Loucy (cell line): Measurements from ENCODE around the gene ITPKB.

Source experiments
- H2AFZ ChIP-seq: fragments of 200-600 bp; sonication (generic); 2 replicates; pipeline ENCODE4 v1.6.0; 2016; ENCODE audit warnings: antibody characterized with exemption, mild to moderate bottlenecking, low read length, moderate library complexity
- H3F3A ChIP-seq: fragments of 200-600 bp; 2 replicates; pipeline ENCODE4 v1.6.0; 2016; ENCODE audit warnings: antibody characterized with exemption, low read depth, mild to moderate bottlenecking
- H3K27me3 ChIP-seq: fragments of 200-600 bp; sonication (generic); 2 replicates; pipeline ENCODE4 v1.6.1; 2014; ENCODE audit warnings: low read length, mild to moderate bottlenecking; ENCODE audit not compliant: insufficient read depth, poor library complexity, severe bottlenecking
- H3K36me3 ChIP-seq: fragments of 200-600 bp; sonication (generic); 2 replicates; pipeline ENCODE4 v1.6.1; 2016; ENCODE audit warnings: low read length; ENCODE audit not compliant: insufficient read depth
- H3K4me1 ChIP-seq: fragments of 200-600 bp; sonication (generic); 2 replicates; pipeline ENCODE4 v1.5.1; 2014; ENCODE audit warnings: low read length, mild to moderate bottlenecking; ENCODE audit not compliant: insufficient read depth, poor library complexity, severe bottlenecking
- H3K4me2 ChIP-seq: fragments of 200-600 bp; sonication (generic); 2 replicates; pipeline ENCODE4 v1.6.0; 2014; ENCODE audit warnings: antibody characterized with exemption, low read length, low read depth, mild to moderate bottlenecking; ENCODE audit not compliant: poor library complexity, severe bottlenecking
- H3K4me3 ChIP-seq: fragments of 200-600 bp; sonication (generic); 2 replicates; pipeline ENCODE4 v1.5.1; 2014; ENCODE audit warnings: low read length, mild to moderate bottlenecking, mixed read lengths; ENCODE audit not compliant: poor library complexity, severe bottlenecking
- H3K79me2 ChIP-seq: fragments of 200-600 bp; sonication (generic); 2 replicates; pipeline ENCODE4 v1.6.1; 2014; ENCODE audit warnings: low read length; ENCODE audit not compliant: insufficient read depth
- H3K9ac ChIP-seq: fragments of 200-600 bp; sonication (generic); 2 replicates; pipeline ENCODE4 v1.6.0; 2014; ENCODE audit warnings: mild to moderate bottlenecking, low read depth, low read length, moderate library complexity; ENCODE audit not compliant: poor library complexity, severe bottlenecking
- H3K9me2 ChIP-seq: fragments of 200-600 bp; sonication (generic); replicated peaks from 2 replicates; pipeline ENCODE4 v1.6.1; 2016; ENCODE audit warnings: low read depth, low read length, mixed read lengths
- H3K9me3 ChIP-seq: fragments of 200-600 bp; sonication (generic); 2 replicates; pipeline ENCODE4 v1.6.1; 2014; ENCODE audit warnings: mild to moderate bottlenecking, antibody characterized with exemption, low read length, low read depth; ENCODE audit not compliant: insufficient read depth
- H4K20me1 ChIP-seq: fragments of 200-600 bp; sonication (generic); 2 replicates; pipeline ENCODE4 v1.6.0; 2014; ENCODE audit warnings: antibody characterized with exemption, low read length, mild to moderate bottlenecking; ENCODE audit not compliant: insufficient read depth, poor library complexity, severe bottlenecking
- EZH2phosphoT487 ChIP-seq: fragments of 200-600 bp; IDR thresholded peaks from 2 replicates; pipeline ENCODE4 v1.6.1; 2018; ENCODE audit warnings: antibody characterized with exemption, mild to moderate bottlenecking, moderate library complexity, borderline replicate concordance
- TF ChIP-seq, protein P1 (sequence below): fragments of 200-600 bp; sonication (generic); conservative IDR thresholded peaks from 2 replicates; pipeline ENCODE4 v1.5.1; 2014; ENCODE audit warnings: mild to moderate bottlenecking, antibody characterized with exemption, low read length

ITPKB gene

DNA sequence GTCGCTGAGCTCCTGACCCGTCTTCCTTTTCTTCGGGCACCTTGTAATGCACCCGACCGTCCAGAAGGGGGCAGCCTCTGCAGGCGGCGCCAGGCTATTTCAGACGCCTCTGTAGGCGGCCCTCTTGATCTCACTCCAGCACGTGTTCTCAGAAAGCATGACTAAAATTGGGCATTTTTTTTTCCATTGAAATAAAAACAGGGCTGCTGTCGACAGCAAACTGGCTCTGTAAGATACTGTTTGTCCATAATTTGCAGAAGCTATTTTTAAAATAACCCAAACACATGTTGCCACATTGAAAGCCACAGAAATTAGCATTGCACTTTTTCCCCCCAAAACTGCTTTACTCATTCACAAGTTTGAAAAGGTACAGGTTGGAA is 112.5 kb downstream of the ITPKB start:
- no peaks in the 10 kb centered on the region for H3K9me2 ChIP-seq
- no peaks in the 10 kb centered on the region; the same call in 1 of the 2 replicates for H3K36me3 ChIP-seq
- H4K20me1 ChIP-seq, result no peaks in the 10 kb centered on the region
- H3K4me3 ChIP-seq, result no peak overlapping the region
- H3K9ac ChIP-seq, result no peak overlapping the region
- H3K4me2 ChIP-seq, result peak overlapping the region; percentile 13
- no peaks in the 10 kb centered on the region for H3K27me3 ChIP-seq
- H2AFZ ChIP-seq, result peak overlapping the region; percentile 73; the same call in 1 of the 2 replicates
- TF ChIP-seq, protein P1, sequence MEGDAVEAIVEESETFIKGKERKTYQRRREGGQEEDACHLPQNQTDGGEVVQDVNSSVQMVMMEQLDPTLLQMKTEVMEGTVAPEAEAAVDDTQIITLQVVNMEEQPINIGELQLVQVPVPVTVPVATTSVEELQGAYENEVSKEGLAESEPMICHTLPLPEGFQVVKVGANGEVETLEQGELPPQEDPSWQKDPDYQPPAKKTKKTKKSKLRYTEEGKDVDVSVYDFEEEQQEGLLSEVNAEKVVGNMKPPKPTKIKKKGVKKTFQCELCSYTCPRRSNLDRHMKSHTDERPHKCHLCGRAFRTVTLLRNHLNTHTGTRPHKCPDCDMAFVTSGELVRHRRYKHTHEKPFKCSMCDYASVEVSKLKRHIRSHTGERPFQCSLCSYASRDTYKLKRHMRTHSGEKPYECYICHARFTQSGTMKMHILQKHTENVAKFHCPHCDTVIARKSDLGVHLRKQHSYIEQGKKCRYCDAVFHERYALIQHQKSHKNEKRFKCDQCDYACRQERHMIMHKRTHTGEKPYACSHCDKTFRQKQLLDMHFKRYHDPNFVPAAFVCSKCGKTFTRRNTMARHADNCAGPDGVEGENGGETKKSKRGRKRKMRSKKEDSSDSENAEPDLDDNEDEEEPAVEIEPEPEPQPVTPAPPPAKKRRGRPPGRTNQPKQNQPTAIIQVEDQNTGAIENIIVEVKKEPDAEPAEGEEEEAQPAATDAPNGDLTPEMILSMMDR, result peak; percentile 97
- no peak for TF ChIP-seq EZH2phosphoT487
- no peaks in the 10 kb centered on the region for H3K79me2 ChIP-seq
- H3K9me3 ChIP-seq, result no peaks in the 10 kb centered on the region
- H3F3A ChIP-seq, result no peaks in the 10 kb centered on the region
- peaks cover 2% of the 10 kb centered on the region for H3K4me1 ChIP-seq

DNA sequence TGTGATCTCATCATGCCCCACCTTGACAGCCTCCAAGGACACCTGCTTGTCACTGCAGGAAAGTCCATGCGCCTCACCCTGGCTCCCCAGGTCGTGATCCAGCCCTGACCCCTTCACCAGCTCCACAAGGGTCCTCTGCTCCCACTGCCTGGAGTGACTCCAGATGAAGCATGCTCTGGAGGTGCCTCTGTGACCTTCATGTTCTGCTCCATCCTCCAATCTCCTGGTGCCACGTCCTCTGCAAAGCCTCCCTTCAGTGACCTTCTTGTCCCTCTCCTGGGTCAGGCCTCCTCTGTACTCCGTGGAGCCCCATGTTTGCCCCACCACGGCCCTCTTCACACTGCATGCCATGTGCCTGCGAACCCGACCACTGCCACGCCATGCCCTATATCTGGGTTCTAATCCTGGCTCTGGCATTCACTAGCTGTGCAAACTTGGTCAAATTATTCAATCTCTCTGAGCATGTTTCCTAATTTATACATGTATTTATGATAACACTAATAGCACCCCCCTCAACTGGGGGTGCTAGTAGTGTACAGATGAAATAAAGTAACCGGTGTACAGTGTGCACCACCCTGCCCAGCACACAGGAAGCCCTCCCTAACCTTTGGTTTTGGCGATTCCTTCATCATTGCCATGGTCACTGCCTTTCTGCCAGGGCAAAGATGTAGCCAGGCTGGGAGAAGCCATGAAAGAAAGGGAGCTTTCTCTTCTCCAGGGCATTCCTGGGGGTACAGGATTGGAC is 113.1 kb downstream of the ITPKB start:
- no peaks in the 10 kb centered on the region for H4K20me1 ChIP-seq
- no peaks in the 10 kb centered on the region for H3K9me3 ChIP-seq
- H3K9ac ChIP-seq, result no peak overlapping the region
- H3K9me2 ChIP-seq, result no peaks in the 10 kb centered on the region
- H3K27me3 ChIP-seq, result no peaks in the 10 kb centered on the region
- no peaks in the 10 kb centered on the region for H3K36me3 ChIP-seq
- H3K79me2 ChIP-seq, result no peaks in the 10 kb centered on the region
- H3K4me3 ChIP-seq, result no peak overlapping the region
- TF ChIP-seq, protein P1, result no peak
- TF ChIP-seq EZH2phosphoT487, result no peak
- peaks cover 2% of the 10 kb centered on the region for H3K4me1 ChIP-seq
- H3F3A ChIP-seq, result no peaks in the 10 kb centered on the region
- H3K4me2 ChIP-seq, result peak overlapping the region; percentile 13
- peak overlapping the region; percentile 73 for H2AFZ ChIP-seq

DNA sequence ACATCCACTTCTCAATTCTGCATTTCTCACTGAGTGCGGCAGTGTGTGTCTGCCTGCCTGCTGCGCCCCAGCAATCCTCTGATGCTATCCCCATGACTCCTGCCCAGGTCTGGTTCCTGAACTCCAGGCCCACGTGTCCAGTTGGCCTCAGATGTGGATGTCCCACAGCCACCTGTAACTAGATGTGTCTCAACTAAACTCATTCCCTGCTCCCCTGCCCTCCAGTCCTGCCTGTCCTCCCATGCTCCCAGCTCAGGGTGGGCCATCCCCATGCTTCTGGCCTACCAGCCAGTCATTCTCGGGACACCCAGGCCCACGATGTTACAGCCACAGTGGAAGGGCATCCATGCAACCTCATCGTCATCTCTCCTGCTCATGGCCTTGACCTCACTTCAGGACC is 113.8 kb downstream of the ITPKB start:
- no peaks in the 10 kb centered on the region for H3K36me3 ChIP-seq
- no peak overlapping the region for H3K4me2 ChIP-seq
- H3K4me3 ChIP-seq, result no peak overlapping the region
- H3K9me3 ChIP-seq, result no peaks in the 10 kb centered on the region
- no peaks in the 10 kb centered on the region for H3K79me2 ChIP-seq
- H3K4me1 ChIP-seq, result peaks cover 2% of the 10 kb centered on the region
- H3F3A ChIP-seq, result no peaks in the 10 kb centered on the region
- H3K27me3 ChIP-seq, result no peaks in the 10 kb centered on the region
- no peak overlapping the region for H2AFZ ChIP-seq
- no peaks in the 10 kb centered on the region for H3K9me2 ChIP-seq
- no peak overlapping the region for H3K9ac ChIP-seq
- H4K20me1 ChIP-seq, result no peaks in the 10 kb centered on the region
- TF ChIP-seq EZH2phosphoT487, result no peak
- TF ChIP-seq, protein P1, result no peak
